HL-60 (cell line): ENCODE data around the gene RAET1G.

Experiments used
- DNase-seq, 2 experiments: peaks; one replicate each; pipeline ENCODE4 v3.0.0-alpha.2; 2010 to 2020; ENCODE audit warnings: low read depth in 1 of 2, low spot score in 1 of 2
- H3K27ac ChIP-seq: fragments of 250-450 bp; sonication (Bioruptor Pico); replicated peaks from 2 replicates; pipeline ENCODE4 v1.5.1; 2020; ENCODE audit warnings: mild to moderate bottlenecking, moderate library complexity
- H3K27me3 ChIP-seq: fragments of 250-450 bp; sonication (Bioruptor Pico); 2 replicates; pipeline ENCODE4 v1.5.1; 2021; ENCODE audit warnings: mild to moderate bottlenecking, moderate library complexity; ENCODE audit not compliant: insufficient read depth, poor library complexity, severe bottlenecking
- H3K4me3 ChIP-seq: replicated peaks from 2 replicates; pipeline ENCODE4 v1.5.1; 2011; ENCODE audit warnings: mild to moderate bottlenecking, control low read depth, low read length; ENCODE audit not compliant: insufficient read depth
- GABPA ChIP-seq: IDR thresholded peaks from 2 replicates; pipeline ENCODE4 v1.6.1; 2012; ENCODE audit warnings: low read depth
- POLR2AphosphoS5 ChIP-seq: IDR thresholded peaks from 2 replicates; pipeline ENCODE4 v1.6.1; 2012; ENCODE audit warnings: low read depth
- SPI1 ChIP-seq: IDR thresholded peaks from 2 replicates; pipeline ENCODE4 v1.6.1; 2012; ENCODE audit warnings: low read depth, mild to moderate bottlenecking, borderline replicate concordance
- TF ChIP-seq, protein P1 (sequence below): IDR thresholded peaks from one replicate; pipeline ENCODE4 v1.5.1; 2011; ENCODE audit warnings: low read length, control low read depth, inconsistent platforms; ENCODE audit not compliant: insufficient read depth
- TF ChIP-seq, protein P2 (sequence below): IDR thresholded peaks from 2 replicates; pipeline ENCODE4 v1.6.1; 2012; ENCODE audit warnings: low read depth; ENCODE audit not compliant: insufficient replicate concordance

RAET1G gene

DNA sequence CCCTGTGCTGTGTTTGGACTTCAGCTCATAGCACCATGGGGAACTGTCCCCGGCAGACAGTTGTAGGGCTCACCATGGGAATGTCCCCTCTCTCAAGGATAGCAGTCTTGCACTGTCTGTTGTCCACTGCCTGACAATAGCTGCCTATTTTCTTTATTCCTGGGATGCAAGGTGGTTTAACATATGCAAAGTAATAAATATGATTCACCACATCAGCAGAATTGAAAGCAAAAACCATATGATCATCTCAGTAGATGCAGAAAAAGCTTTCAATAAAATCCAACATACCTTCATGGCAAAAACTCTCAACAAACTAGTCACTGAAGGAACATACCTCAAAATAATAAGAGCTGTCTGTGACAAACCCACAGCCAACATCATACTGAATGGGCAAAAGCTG lies 45.3 kb downstream of the RAET1G start:
- no peak overlapping the region for H3K27ac ChIP-seq
- TF ChIP-seq SPI1 (no peak), GABPA (no peak), POLR2AphosphoS5 (no peak)
- TF ChIP-seq, protein P1, sequence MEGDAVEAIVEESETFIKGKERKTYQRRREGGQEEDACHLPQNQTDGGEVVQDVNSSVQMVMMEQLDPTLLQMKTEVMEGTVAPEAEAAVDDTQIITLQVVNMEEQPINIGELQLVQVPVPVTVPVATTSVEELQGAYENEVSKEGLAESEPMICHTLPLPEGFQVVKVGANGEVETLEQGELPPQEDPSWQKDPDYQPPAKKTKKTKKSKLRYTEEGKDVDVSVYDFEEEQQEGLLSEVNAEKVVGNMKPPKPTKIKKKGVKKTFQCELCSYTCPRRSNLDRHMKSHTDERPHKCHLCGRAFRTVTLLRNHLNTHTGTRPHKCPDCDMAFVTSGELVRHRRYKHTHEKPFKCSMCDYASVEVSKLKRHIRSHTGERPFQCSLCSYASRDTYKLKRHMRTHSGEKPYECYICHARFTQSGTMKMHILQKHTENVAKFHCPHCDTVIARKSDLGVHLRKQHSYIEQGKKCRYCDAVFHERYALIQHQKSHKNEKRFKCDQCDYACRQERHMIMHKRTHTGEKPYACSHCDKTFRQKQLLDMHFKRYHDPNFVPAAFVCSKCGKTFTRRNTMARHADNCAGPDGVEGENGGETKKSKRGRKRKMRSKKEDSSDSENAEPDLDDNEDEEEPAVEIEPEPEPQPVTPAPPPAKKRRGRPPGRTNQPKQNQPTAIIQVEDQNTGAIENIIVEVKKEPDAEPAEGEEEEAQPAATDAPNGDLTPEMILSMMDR = no peak
- TF ChIP-seq, protein P2, sequence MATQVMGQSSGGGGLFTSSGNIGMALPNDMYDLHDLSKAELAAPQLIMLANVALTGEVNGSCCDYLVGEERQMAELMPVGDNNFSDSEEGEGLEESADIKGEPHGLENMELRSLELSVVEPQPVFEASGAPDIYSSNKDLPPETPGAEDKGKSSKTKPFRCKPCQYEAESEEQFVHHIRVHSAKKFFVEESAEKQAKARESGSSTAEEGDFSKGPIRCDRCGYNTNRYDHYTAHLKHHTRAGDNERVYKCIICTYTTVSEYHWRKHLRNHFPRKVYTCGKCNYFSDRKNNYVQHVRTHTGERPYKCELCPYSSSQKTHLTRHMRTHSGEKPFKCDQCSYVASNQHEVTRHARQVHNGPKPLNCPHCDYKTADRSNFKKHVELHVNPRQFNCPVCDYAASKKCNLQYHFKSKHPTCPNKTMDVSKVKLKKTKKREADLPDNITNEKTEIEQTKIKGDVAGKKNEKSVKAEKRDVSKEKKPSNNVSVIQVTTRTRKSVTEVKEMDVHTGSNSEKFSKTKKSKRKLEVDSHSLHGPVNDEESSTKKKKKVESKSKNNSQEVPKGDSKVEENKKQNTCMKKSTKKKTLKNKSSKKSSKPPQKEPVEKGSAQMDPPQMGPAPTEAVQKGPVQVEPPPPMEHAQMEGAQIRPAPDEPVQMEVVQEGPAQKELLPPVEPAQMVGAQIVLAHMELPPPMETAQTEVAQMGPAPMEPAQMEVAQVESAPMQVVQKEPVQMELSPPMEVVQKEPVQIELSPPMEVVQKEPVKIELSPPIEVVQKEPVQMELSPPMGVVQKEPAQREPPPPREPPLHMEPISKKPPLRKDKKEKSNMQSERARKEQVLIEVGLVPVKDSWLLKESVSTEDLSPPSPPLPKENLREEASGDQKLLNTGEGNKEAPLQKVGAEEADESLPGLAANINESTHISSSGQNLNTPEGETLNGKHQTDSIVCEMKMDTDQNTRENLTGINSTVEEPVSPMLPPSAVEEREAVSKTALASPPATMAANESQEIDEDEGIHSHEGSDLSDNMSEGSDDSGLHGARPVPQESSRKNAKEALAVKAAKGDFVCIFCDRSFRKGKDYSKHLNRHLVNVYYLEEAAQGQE = no peak
- H3K27me3 ChIP-seq = no peaks in the 10 kb centered on the region
- no peak overlapping the region for H3K4me3 ChIP-seq
- DNase-seq = no peak

DNA sequence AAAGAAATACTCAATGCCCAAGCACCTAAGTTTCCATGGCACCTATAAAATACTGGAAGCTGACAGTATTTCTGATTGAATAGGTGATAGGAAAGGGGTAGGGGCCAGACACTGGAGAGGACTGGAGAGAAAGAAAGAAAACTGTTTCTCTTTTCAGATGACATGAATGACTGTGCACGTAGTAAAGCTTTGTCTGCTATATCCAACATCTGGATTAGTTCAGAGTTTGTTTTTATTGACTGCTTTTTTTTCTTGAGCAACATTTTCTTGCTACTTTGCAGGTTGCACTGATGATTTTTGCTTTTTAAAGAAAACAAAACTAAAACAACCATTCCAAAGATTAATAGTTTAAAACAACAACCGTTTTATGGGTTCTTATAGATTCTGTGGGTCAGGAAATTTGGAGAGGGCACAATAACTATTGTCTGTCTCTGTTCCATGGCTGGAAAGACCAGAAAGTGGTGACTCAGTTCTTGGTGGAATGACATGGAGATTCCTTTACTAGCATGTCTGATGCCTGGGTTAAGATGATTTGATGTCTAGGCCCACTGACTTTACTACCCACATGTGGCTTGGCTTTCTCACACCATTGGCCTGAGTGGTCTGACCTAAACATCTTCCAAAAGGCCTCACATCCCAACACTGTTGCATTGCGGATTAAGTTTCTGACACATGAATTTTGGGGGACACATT lies 46.5 kb downstream of the RAET1G start:
- TF ChIP-seq, protein P1 = no peak
- TF ChIP-seq SPI1 (no peak), POLR2AphosphoS5 (no peak)
- TF ChIP-seq, protein P2 = no peak
- no peak overlapping the region for H3K27ac ChIP-seq
- H3K27me3 ChIP-seq = no peaks in the 10 kb centered on the region
- DNase-seq = no peak
- H3K4me3 ChIP-seq = no peak overlapping the region

DNA sequence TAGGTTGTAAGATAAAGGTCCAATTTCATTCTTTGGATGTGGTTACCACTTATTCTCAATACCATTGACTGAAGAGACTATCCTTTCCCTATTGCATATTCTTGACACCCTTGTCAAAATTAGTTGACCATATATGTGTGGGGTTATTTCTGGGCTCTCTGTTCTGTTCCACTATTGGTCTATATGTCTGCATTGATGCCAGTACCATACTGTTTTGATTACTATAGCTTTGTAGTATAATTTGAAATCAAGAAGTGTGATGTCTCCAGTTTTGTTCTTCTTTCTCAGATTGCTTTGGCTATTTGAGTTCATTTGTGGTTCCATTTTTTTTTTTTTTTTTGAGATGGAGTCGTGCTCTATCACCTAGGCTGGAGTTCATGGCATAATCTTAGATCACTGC lies 50.7 kb downstream of the RAET1G start:
- Histone ChIP-seq H3K27me3 (no peaks in the 10 kb centered on the region), H3K4me3 (no peak overlapping the region), H3K27ac (no peak overlapping the region)
- DNase-seq = no peak
- TF ChIP-seq, protein P1 = no peak
- TF ChIP-seq SPI1 (no peak), POLR2AphosphoS5 (no peak), GABPA (no peak)
- TF ChIP-seq, protein P2 = no peak
